GM23338 (cell line): ENCODE data around the gene TMEM30B. TPM values are rescaled to one million over a fixed set of nuclear protein-coding genes. Genes with fewer than 3 reads are reported as not detected.

ENCODE experiments used
- ATAC-seq: fragments of 200-7000 bp; cut with Tn5 transposase; 3 replicates; pipeline ENCODE4 v1.9.1; 2020
- DNase-seq: peaks from one replicate; pipeline ENCODE4 v3.0.0-alpha.2; 2015; ENCODE audit warnings: low spot score
- H2AFZ ChIP-seq: fragments of 200-600 bp; sonication (generic); 2 replicates; pipeline ENCODE4 v1.8.0; 2016; ENCODE audit warnings: antibody characterized with exemption, mild to moderate bottlenecking, moderate library complexity
- H3F3A ChIP-seq: fragments of 200-600 bp; sonication (generic); replicated peaks from 2 replicates; pipeline ENCODE4 v1.8.0; 2017; ENCODE audit warnings: antibody characterized with exemption, mixed run types, low read depth
- H3K27ac ChIP-seq: fragments of 200-600 bp; sonication (generic); 2 replicates; pipeline ENCODE4 v1.6.1; 2016; ENCODE audit warnings: low read depth
- H3K27me3 ChIP-seq: fragments of 200-600 bp; sonication (generic); 2 replicates; pipeline ENCODE4 v1.8.0; 2016; ENCODE audit warnings: mild to moderate bottlenecking, mixed run types, moderate library complexity; ENCODE audit not compliant: insufficient read depth
- H3K36me3 ChIP-seq: fragments of 200-600 bp; sonication (generic); 2 replicates; pipeline ENCODE4 v1.8.0; 2016; ENCODE audit warnings: mild to moderate bottlenecking; ENCODE audit not compliant: insufficient read depth
- H3K4me1 ChIP-seq: fragments of 200-600 bp; sonication (generic); 2 replicates; pipeline ENCODE4 v1.8.0; 2016; ENCODE audit warnings: mild to moderate bottlenecking, moderate library complexity; ENCODE audit not compliant: insufficient read depth
- H3K4me2 ChIP-seq: fragments of 200-600 bp; sonication (generic); 2 replicates; pipeline ENCODE4 v1.7.1; 2017; ENCODE audit warnings: mixed run types
- H3K4me3 ChIP-seq: fragments of 200-600 bp; sonication (generic); 2 replicates; pipeline ENCODE4 v1.6.1; 2016; ENCODE audit warnings: mixed run types
- H3K79me2 ChIP-seq: fragments of 200-600 bp; sonication (generic); replicated peaks from 2 replicates; pipeline ENCODE4 v1.8.0; 2017; ENCODE audit warnings: mild to moderate bottlenecking; ENCODE audit not compliant: insufficient read depth
- H3K9me2 ChIP-seq: fragments of 200-600 bp; sonication (generic); 2 replicates; pipeline ENCODE4 v1.8.0; 2017; ENCODE audit not compliant: insufficient read depth
- H4K20me1 ChIP-seq: fragments of 200-600 bp; sonication (generic); replicated peaks from 2 replicates; pipeline ENCODE4 v1.8.0; 2017; ENCODE audit warnings: mild to moderate bottlenecking; ENCODE audit not compliant: insufficient read depth
- H3K27ac Mint-ChIP-seq: 2 replicates; pipeline ENCODE4 v1.8.0; 2020; ENCODE audit warnings: inconsistent platforms, mild to moderate bottlenecking, moderate library complexity, mixed read lengths
- H3K27me3 Mint-ChIP-seq: 3 replicates; pipeline ENCODE4 v1.8.0; 2022; ENCODE audit warnings: low read depth, mild to moderate bottlenecking, moderate library complexity, mixed read lengths, inconsistent platforms; ENCODE audit not compliant: insufficient read depth, poor library complexity
- H3K36me3 Mint-ChIP-seq: 3 replicates; pipeline ENCODE4 v1.8.0; 2021; ENCODE audit warnings: low read depth, mild to moderate bottlenecking, inconsistent platforms, moderate library complexity, mixed read lengths
- H3K4me1 Mint-ChIP-seq: 3 replicates; pipeline ENCODE4 v1.8.0; 2020; ENCODE audit warnings: mild to moderate bottlenecking, inconsistent platforms, mixed read lengths
- H3K4me3 Mint-ChIP-seq: 3 replicates; pipeline ENCODE4 v1.8.0; 2021; ENCODE audit warnings: moderate library complexity, mild to moderate bottlenecking, inconsistent platforms, mixed read lengths
- H3K9me3 Mint-ChIP-seq: 3 replicates; pipeline ENCODE4 v1.8.0; 2020; ENCODE audit warnings: moderate library complexity, mild to moderate bottlenecking, inconsistent platforms, mixed read lengths
- CREB1 ChIP-seq: fragments of 250-450 bp; sonication (Bioruptor Pico); IDR thresholded peaks from 2 replicates; pipeline ENCODE4 v1.5.0; 2020; ENCODE audit warnings: low read depth, mild to moderate bottlenecking, moderate library complexity
- CTCF ChIP-seq, 2 experiments: fragments of 200-600 bp in 1 of 2; sonication (generic) in 1 of 2; conservative IDR thresholded peaks; 2 replicates each; pipeline versions ENCODE4 v1.5.1 to v1.6.1; 2016 to 2017; ENCODE audit warnings: antibody characterized with exemption in 2 of 2, low read depth in 2 of 2, mild to moderate bottlenecking in 2 of 2, moderate library complexity in 1 of 2
- EZH2 ChIP-seq: fragments of 200-600 bp; sonication (generic); IDR thresholded peaks from one replicate; pipeline ENCODE4 v1.8.0; 2017; ENCODE audit warnings: antibody characterized with exemption, mild to moderate bottlenecking, low read depth; ENCODE audit not compliant: unreplicated experiment
- NANOG ChIP-seq: IDR thresholded peaks from 2 replicates; pipeline ENCODE4 v1.6.1; 2016; ENCODE audit warnings: antibody characterized with exemption, borderline replicate concordance
- POLR2AphosphoS5 ChIP-seq: IDR thresholded peaks from 2 replicates; pipeline ENCODE4 v1.6.1; 2016; ENCODE audit warnings: antibody characterized with exemption, low read depth
- REST ChIP-seq: IDR thresholded peaks from one replicate; pipeline ENCODE4 v1.6.1; 2018; ENCODE audit warnings: antibody characterized with exemption; ENCODE audit not compliant: unreplicated experiment
- STAT1 ChIP-seq: IDR thresholded peaks from one replicate; pipeline ENCODE4 v1.6.1; 2016; ENCODE audit warnings: antibody characterized with exemption; ENCODE audit not compliant: unreplicated experiment
- ZNF114 ChIP-seq: fragments of 250-450 bp; sonication (Bioruptor Pico); IDR thresholded peaks from 2 replicates; pipeline ENCODE4 v1.5.0; 2020; ENCODE audit warnings: mild to moderate bottlenecking, moderate library complexity
- ZNF331 ChIP-seq: fragments of 250-450 bp; sonication (Bioruptor Pico); IDR thresholded peaks from 2 replicates; pipeline ENCODE4 v1.5.0; 2020; ENCODE audit warnings: low read depth, mild to moderate bottlenecking, moderate library complexity
- polyA plus RNA-seq: library from polyadenylated mRNA; unstranded; fragments of >200 nt; fragmentation: Nextera tagmentation; extraction: Ambion mirVana; gene quantifications from 2 replicates; pipeline ENCODE4 v1.2.1, GENCODE V29; 2016
- total RNA-seq: library from RNA; depleted of rRNA; stranded (reverse); fragments of >200 nt; shearing (Covaris generic); gene quantifications from 2 replicates; pipeline ENCODE4 v1.2.3, GENCODE V29; 2014
- TF ChIP-seq, protein P1 (sequence below): IDR thresholded peaks from 2 replicates; pipeline ENCODE4 v1.6.1; 2016; ENCODE audit warnings: antibody characterized with exemption

The TMEM30B gene
- total and polyA plus RNA-seq, 2 experiments from 2014 or later, result 7.2 to 22.9 TPM

DNA sequence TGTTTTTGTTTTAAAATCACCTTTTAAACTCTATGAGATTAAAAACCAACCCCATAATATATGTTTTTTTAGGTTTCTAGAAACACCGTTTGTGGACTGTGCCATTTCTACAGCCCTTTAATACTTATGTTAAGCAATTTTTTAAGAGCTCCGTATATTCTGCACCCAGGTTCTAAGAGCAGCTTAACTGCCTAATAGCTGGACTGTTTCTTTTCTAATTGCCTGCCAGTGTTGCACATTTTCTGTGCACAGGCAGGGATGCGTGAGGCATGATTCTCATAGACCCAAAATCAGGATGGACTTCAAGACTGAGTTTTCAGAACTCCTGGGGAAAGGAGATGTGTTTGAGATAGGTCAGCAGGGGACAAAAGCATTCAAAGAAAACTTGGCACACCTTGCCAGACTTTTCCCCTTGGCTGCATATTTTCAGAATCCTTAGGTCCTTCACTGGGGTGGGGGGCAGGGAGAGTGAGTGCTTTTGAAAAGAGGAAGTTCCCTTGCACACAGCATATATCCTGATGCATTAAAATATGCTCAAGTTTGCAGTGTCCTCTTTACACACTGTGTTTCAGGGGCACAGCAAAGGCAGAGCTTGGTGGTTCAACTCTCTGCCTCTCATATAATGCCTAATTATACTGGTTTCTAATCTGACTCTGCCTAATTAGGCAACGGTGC is 27.9 kb downstream of the TMEM30B start (continued):
- no peak for TF ChIP-seq REST
- TF ChIP-seq CTCF (conservative IDR thresholded peaks at IDR 0.05; ENCODE audit: low read depth in 2 of 2), result no peak
- TF ChIP-seq CREB1 (CRISPR knock-in tag), result no peak
- TF ChIP-seq STAT1, result no peak
- TF ChIP-seq EZH2, result no peak
- TF ChIP-seq, protein P1, sequence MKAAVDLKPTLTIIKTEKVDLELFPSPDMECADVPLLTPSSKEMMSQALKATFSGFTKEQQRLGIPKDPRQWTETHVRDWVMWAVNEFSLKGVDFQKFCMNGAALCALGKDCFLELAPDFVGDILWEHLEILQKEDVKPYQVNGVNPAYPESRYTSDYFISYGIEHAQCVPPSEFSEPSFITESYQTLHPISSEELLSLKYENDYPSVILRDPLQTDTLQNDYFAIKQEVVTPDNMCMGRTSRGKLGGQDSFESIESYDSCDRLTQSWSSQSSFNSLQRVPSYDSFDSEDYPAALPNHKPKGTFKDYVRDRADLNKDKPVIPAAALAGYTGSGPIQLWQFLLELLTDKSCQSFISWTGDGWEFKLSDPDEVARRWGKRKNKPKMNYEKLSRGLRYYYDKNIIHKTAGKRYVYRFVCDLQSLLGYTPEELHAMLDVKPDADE, result no peak
- TF ChIP-seq ZNF331 (CRISPR knock-in tag), result no peak
- TF ChIP-seq ZNF114 (CRISPR knock-in tag), result no peak
- no peak for TF ChIP-seq POLR2AphosphoS5
- no peak for TF ChIP-seq NANOG

GRCh38 chr14:61252369-61253063 is 28.6 kb downstream of the TMEM30B start:
- no peaks in the 10 kb centered on the region for H3K9me3 Mint-ChIP-seq
- peak; percentile 91 for DNase-seq
- Histone ChIP-seq H3F3A (no peaks in the 10 kb centered on the region; the same call in 1 of the 2 replicates), H3K4me3 (no peak overlapping the region), H3K79me2 (no peaks in the 10 kb centered on the region), H2AFZ (peak overlapping the region; percentile 30; the same call in 1 of the 2 replicates), H3K27ac (no peak overlapping the region), H3K36me3 (no peaks in the 10 kb centered on the region), H3K4me2 (no peak overlapping the region), H3K9me2 (no peaks in the 10 kb centered on the region), H3K27me3 (peaks cover 29% of the 10 kb centered on the region), H4K20me1 (no peaks in the 10 kb centered on the region), H3K4me1 (peaks cover 12% of the 10 kb centered on the region; the same call in 1 of the 2 replicates)
- peak; percentile 89 for ATAC-seq
- H3K4me3 Mint-ChIP-seq, result no peak overlapping the region
- peaks cover 27% of the 10 kb centered on the region; the same call in 2 of the 3 replicates for H3K4me1 Mint-ChIP-seq
- H3K27me3 Mint-ChIP-seq, result peaks cover 8% of the 10 kb centered on the region
- no peaks in the 10 kb centered on the region for H3K36me3 Mint-ChIP-seq
- H3K27ac Mint-ChIP-seq, result no peak overlapping the region
- TF ChIP-seq CTCF (conservative IDR thresholded peaks at IDR 0.05; ENCODE audit: low read depth in 2 of 2), result peak; percentile 97
- TF ChIP-seq REST, result no peak
